ENCODE results near the gene DNAH14. TPM values are rescaled to one million over a fixed set of nuclear protein-coding genes. Genes with fewer than 3 reads are reported as not detected.
"Not testable (repeated sequence)": the region's sequence is repeated elsewhere in the genome, so short reads cannot be mapped to it uniquely, and the experiment has no call there.

The DNAH14 gene
- total and polyA plus RNA-seq, 8 donors, result 13.2 to 21.3 (median 18.1) TPM

DNA sequence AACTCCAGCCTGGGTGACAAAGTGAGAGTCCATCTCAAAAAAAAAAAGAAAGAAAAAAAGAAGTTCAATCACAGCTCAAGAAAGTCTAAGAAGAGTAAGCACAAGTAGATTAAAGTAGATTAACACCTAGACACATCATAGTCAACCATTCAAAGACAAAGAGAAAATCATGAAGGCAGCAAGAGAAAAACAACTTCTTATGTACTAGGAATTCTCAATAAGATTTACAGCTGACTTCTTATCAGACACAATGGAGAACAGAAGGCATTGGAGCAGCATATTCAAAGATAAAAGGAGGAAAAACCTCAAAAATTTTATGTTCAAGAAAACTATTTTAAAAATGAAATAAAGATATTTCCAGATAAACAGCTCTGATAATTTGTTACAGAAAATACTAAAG, 351.1 kb downstream of the DNAH14 start:
- Histone ChIP-seq H3K4me3 (no peak overlapping the region), H3K9me3 (peaks cover 0 to 27% of the 10 kb centered on the region in 2 donors), H3K27me3 (no peaks in the 10 kb centered on the region), H3K27ac (no peak overlapping the region), H3K4me1 (no peaks in the 10 kb centered on the region), H3K36me3 (no peaks in the 10 kb centered on the region)
- intact Hi-C loops (cut with DNase I), result no loop called here
- ATAC-seq (no peak), DNase-seq (no peak)
- no peak for TF ChIP-seq CTCF (IDR thresholded peaks at IDR 0.05)

GRCh38 chr1:225290244-225290643, 360.8 kb downstream of the DNAH14 start:
- no peak for TF ChIP-seq CTCF (IDR thresholded peaks at IDR 0.05)
- ATAC-seq (no peak), DNase-seq (no peak)
- peaks cover 0 to 27% of the 10 kb centered on the region in 2 donors for H3K9me3 ChIP-seq
- H3K4me3 ChIP-seq, result no peak overlapping the region
- no peaks in the 10 kb centered on the region for H3K27me3 ChIP-seq
- intact Hi-C loops (cut with DNase I), result no loop called here
- no peak overlapping the region for H3K27ac ChIP-seq
- no peaks in the 10 kb centered on the region for H3K36me3 ChIP-seq
- H3K4me1 ChIP-seq, result no peaks in the 10 kb centered on the region

- H3K4me3 ChIP-seq, result no peak overlapping the region
- no peak for TF ChIP-seq CTCF (IDR thresholded peaks at IDR 0.05)
- H3K9me3 ChIP-seq, result peaks cover 0 to 13% of the 10 kb centered on the region in 2 donors
- DNase-seq (no peak), ATAC-seq (no peak)
- H3K27ac ChIP-seq, result no peak overlapping the region
- no peaks in the 10 kb centered on the region for H3K36me3 ChIP-seq
- H3K27me3 ChIP-seq, result no peaks in the 10 kb centered on the region
- intact Hi-C loops (cut with DNase I), result no loop called here
- no peaks in the 10 kb centered on the region for H3K4me1 ChIP-seq
Measured at GRCh38 chr1:225299624-225300023, 370.1 kb downstream of the DNAH14 start.

- DNase-seq, result no peak
- Histone ChIP-seq H3K27me3 (no peaks in the 10 kb centered on the region), H3K4me1 (no peaks in the 10 kb centered on the region), H3K27ac (no peak overlapping the region), H3K36me3 (no peaks in the 10 kb centered on the region), H3K4me3 (no peak overlapping the region), H3K9me3 (peaks cover 0 to 8% of the 10 kb centered on the region in 2 donors)
- no peak for ATAC-seq
- intact Hi-C loops (cut with DNase I), result no loop called here
- no peak for TF ChIP-seq CTCF (IDR thresholded peaks at IDR 0.05)
Measured at GRCh38 chr1:225300381-225300780, 370.9 kb downstream of the DNAH14 start.

DNA sequence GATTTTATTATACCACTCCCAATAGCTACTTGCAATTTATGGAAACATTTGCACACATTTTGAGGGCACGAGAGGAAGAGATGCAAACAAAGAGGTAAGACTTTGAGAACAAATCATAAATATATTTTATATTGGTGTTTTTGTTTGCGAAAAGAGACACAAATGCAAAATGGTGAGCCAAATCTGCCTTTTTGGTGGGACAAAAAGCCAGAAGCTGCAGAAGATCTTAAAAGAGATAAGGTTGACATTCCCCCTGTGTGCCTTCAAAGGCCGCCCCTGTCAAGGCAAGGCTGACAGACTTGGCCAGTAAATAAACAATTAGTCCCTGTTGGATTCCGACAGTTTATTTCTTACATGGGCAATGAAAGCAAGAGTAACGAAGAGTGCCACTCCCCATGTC, 375.5 kb downstream of the DNAH14 start:
- Histone ChIP-seq H3K36me3 (no peaks in the 10 kb centered on the region), H3K27ac (no peak overlapping the region), H3K9me3 (no peaks in the 10 kb centered on the region), H3K27me3 (no peaks in the 10 kb centered on the region), H3K4me3 (no peak overlapping the region), H3K4me1 (no peaks in the 10 kb centered on the region)
- no peak for TF ChIP-seq CTCF (IDR thresholded peaks at IDR 0.05)
- ATAC-seq, result no peak
- intact Hi-C loops (cut with DNase I), result no loop called here
- DNase-seq, result no peak

GRCh38 chr1:225310544-225310943, 381.1 kb downstream of the DNAH14 start:
- DNase-seq; H3K4me1 ChIP-seq; H3K27me3 ChIP-seq; H3K36me3 ChIP-seq; intact Hi-C loops (cut with DNase I); ATAC-seq; H3K4me3 ChIP-seq; H3K9me3 ChIP-seq; H3K27ac ChIP-seq: not testable (repeated sequence)
